HepG2 (cell line): ENCODE measurements around the gene SLC29A3. TPM values are rescaled to one million over a fixed set of nuclear protein-coding genes. Genes with fewer than 3 reads are reported as not detected.

Source experiments
- ATAC-seq: fragments of 200-7000 bp; cut with Tn5 transposase; 3 replicates; pipeline ENCODE4 v1.9.1; 2020; ENCODE audit warnings: mild to moderate bottlenecking, moderate library complexity
- BruUV-seq: library from RNA; stranded (reverse); fragments of 400-500 nt; replicated peaks from 2 replicates; lab custom pipeline; 2021; lab: Mats Ljungman, UMichigan
- CTCF ChIA-PET: fragments of 300-600 bp; formaldehyde crosslinking; extraction: SDS; loops from one replicate; lab custom pipeline; 2021; ENCODE audit warnings: low total read pairs, inconsistent platforms, low intra/inter-chr PET ratio; lab: Yijun Ruan, JAX
- POLR2A ChIA-PET: fragments of 350-600 bp; sonication (Branson Sonifier 250); formaldehyde crosslinking; loops from one replicate; lab custom pipeline; 2020; ENCODE audit warnings: antibody characterized with exemption, inconsistent platforms; lab: Yijun Ruan, JAX
- DNase-seq: peaks from one replicate; pipeline ENCODE4 v3.0.0-alpha.2; 2015; ENCODE audit warnings: low spot score
- FAIRE-seq: peaks from 3 replicates; lab custom pipeline; 2011; peaks lifted over from hg19 to GRCh38; lab: Jason Lieb, UNC
- H2AFZ ChIP-seq: one replicate; pipeline ENCODE4 v1.6.1; 2011; ENCODE audit warnings: low read length, inconsistent platforms
- H3K27ac ChIP-seq: fragments of 300-600 bp; 3 replicates; pipeline ENCODE4 v1.8.0; 2011; ENCODE audit warnings: mixed run types, mild to moderate bottlenecking, mixed read lengths, low read length, inconsistent platforms; ENCODE audit not compliant: insufficient read depth; ENCODE audit errors: extremely low read length
- H3K27me3 ChIP-seq, 2 experiments: fragments of 200-600 bp in 1 of 2; 2 replicates in 1 of 2; 3 replicates in 1 of 2; pipeline versions ENCODE4 v1.6.0 to v1.8.0; 2011; ENCODE audit warnings: low read length in 2 of 2, mild to moderate bottlenecking in 2 of 2, moderate library complexity in 2 of 2, inconsistent platforms in 1 of 2; ENCODE audit not compliant: insufficient read depth in 2 of 2, control insufficient read depth in 1 of 2
- H3K36me3 ChIP-seq, 2 experiments: fragments of 200-600 bp in 1 of 2; replicated peaks in 1 of 2; 2 replicates in 1 of 2; 3 replicates in 1 of 2; pipeline versions ENCODE4 v1.5.1 to v1.8.0; 2011; ENCODE audit warnings: low read length in 2 of 2, inconsistent platforms in 1 of 2; ENCODE audit not compliant: insufficient read depth in 2 of 2, control insufficient read depth in 1 of 2
- H3K4me1 ChIP-seq: 2 replicates; pipeline ENCODE4 v1.5.1; 2012; ENCODE audit warnings: low read length, inconsistent platforms; ENCODE audit not compliant: insufficient read depth
- H3K4me2 ChIP-seq: 2 replicates; pipeline ENCODE4 v1.6.0; 2011; ENCODE audit warnings: low read depth, low read length, inconsistent platforms
- H3K4me3 ChIP-seq, 3 experiments: fragments of 200-600 bp in 1 of 3; sonication (generic), shearing (Covaris generic) in 1 of 3; replicated peaks in 1 of 3; 2 replicates each; pipeline ENCODE4 v1.5.1; 2011 to 2016; ENCODE audit warnings: low read length in 3 of 3, inconsistent platforms in 2 of 3, low read depth in 2 of 3, mild to moderate bottlenecking in 2 of 3, control low read depth in 1 of 3, mixed read lengths in 1 of 3; ENCODE audit not compliant: insufficient read depth in 1 of 3
- H3K79me2 ChIP-seq: one replicate; pipeline ENCODE4 v1.6.1; 2011; ENCODE audit warnings: low read length, inconsistent platforms; ENCODE audit not compliant: insufficient read depth
- H3K9ac ChIP-seq: 2 replicates; pipeline ENCODE4 v1.6.0; 2011; ENCODE audit warnings: mild to moderate bottlenecking, low read depth, low read length, inconsistent platforms; ENCODE audit not compliant: insufficient read depth
- H3K9me3 ChIP-seq: 2 replicates; pipeline ENCODE4 v1.5.1; 2012; ENCODE audit warnings: mild to moderate bottlenecking, low read length
- H4K20me1 ChIP-seq: 2 replicates; pipeline ENCODE4 v1.6.0; 2011; ENCODE audit warnings: inconsistent platforms, mild to moderate bottlenecking, low read length, moderate library complexity; ENCODE audit not compliant: insufficient read depth
- HOXA7 ChIP-seq: sonication (generic); formaldehyde crosslinking; IDR thresholded peaks from 2 replicates; pipeline ENCODE4 v1.8.1; 2022; ENCODE audit warnings: mild to moderate bottlenecking, missing genetic modification reagents, moderate library complexity
- MATR3 ChIP-seq: sonication (generic); formaldehyde crosslinking; IDR thresholded peaks from 2 replicates; pipeline ENCODE4 v1.4.0; 2020; ENCODE audit warnings: missing genetic modification reagents
- SRSF9 ChIP-seq: fragments of 200-400 bp; formaldehyde crosslinking; IDR thresholded peaks from 2 replicates; pipeline ENCODE4 v1.6.1; 2018; ENCODE audit warnings: borderline replicate concordance, mild to moderate bottlenecking, low read depth, low read length; ENCODE audit not compliant: insufficient read depth, poor library complexity, severe bottlenecking
- ZFX ChIP-seq: sonication (generic); formaldehyde crosslinking; IDR thresholded peaks from 2 replicates; pipeline ENCODE4 v1.4.0; 2020; ENCODE audit warnings: mild to moderate bottlenecking, low read depth, missing genetic modification reagents, moderate library complexity
- WGBS: methylation state at CpG from one replicate; pipeline ENCODE4 v1.1.6; 2017; ENCODE audit warnings: low lambda C conversion rate; 5-methylcytosine and 5-hydroxymethylcytosine counted together
- in situ Hi-C: cut with HindIII; loops from 2 replicates; pipeline ENCODE4 v1.10.0; 2017; ENCODE audit warnings: low pct_unique_long_range_greater_than_20kb; ENCODE audit not compliant: extremely low pct_ligation_motif_present
- intact Hi-C: fragments of 100-400 bp; cut with micrococcal nuclease; formaldehyde crosslinking; loops from one replicate; pipeline ENCODE4 v1.10.0; 2022; ENCODE audit not compliant: unreplicated experiment
- polyA plus RNA-seq, 8 experiments: library from polyadenylated mRNA; depleted of rRNA in 3 of 8; stranded (reverse) in 7 of 8; unstranded in 1 of 8; fragments of >200 nt; fragmentation: Illumina TruSeq in 4 of 8; extraction: Trizol in 4 of 8; gene quantifications; 2 replicates each; pipeline versions ENCODE4 v1.2.1 to v1.2.3, GENCODE V29; 2011 to 2016; ENCODE audit warnings: low read depth in 4 of 8, missing spikeins in 1 of 8, mixed read lengths in 1 of 8; ENCODE audit not compliant: insufficient read depth in 1 of 8
- total RNA-seq, 5 experiments: library from RNA; depleted of rRNA; stranded (reverse); fragments of >200 nt; fragmentation: Illumina TruSeq; extraction: Trizol; gene quantifications; 2 replicates each; pipeline ENCODE4 v1.2.3, GENCODE V29; 2016; ENCODE audit warnings: low read depth in 1 of 5
- TF ChIP-seq, protein P1 (sequence below): sonication (generic); formaldehyde crosslinking; IDR thresholded peaks from 2 replicates; pipeline ENCODE4 v1.4.0; 2020; ENCODE audit warnings: mild to moderate bottlenecking, missing genetic modification reagents, borderline replicate concordance

The SLC29A3 gene
- total and polyA plus RNA-seq, 2 of the 13 experiments (the other 11 are each of a cell fraction or from before 2014, with no cell fraction given), result 8.6 to 11.8 TPM

DNA sequence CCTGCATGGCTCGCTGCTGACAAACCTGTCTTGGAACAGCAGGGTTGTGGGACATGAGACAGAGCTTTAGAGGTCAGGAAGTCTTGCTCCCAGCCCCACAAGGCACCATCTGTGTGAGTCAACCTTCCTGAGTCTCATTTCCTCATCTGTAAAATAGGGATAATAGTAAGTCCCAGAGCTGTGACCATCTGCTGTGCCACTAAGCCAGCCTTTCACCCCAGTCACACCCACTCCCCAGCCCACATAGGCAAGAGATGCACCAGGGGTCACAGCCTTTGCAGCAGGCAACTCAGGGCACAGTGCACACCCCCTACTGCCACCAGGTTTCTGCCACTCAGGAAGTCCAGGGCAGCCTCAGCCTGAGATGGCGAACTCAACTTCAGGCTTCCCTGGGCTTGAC lies 48.2 kb downstream of the SLC29A3 start (continued):
- TF ChIP-seq, protein P1, sequence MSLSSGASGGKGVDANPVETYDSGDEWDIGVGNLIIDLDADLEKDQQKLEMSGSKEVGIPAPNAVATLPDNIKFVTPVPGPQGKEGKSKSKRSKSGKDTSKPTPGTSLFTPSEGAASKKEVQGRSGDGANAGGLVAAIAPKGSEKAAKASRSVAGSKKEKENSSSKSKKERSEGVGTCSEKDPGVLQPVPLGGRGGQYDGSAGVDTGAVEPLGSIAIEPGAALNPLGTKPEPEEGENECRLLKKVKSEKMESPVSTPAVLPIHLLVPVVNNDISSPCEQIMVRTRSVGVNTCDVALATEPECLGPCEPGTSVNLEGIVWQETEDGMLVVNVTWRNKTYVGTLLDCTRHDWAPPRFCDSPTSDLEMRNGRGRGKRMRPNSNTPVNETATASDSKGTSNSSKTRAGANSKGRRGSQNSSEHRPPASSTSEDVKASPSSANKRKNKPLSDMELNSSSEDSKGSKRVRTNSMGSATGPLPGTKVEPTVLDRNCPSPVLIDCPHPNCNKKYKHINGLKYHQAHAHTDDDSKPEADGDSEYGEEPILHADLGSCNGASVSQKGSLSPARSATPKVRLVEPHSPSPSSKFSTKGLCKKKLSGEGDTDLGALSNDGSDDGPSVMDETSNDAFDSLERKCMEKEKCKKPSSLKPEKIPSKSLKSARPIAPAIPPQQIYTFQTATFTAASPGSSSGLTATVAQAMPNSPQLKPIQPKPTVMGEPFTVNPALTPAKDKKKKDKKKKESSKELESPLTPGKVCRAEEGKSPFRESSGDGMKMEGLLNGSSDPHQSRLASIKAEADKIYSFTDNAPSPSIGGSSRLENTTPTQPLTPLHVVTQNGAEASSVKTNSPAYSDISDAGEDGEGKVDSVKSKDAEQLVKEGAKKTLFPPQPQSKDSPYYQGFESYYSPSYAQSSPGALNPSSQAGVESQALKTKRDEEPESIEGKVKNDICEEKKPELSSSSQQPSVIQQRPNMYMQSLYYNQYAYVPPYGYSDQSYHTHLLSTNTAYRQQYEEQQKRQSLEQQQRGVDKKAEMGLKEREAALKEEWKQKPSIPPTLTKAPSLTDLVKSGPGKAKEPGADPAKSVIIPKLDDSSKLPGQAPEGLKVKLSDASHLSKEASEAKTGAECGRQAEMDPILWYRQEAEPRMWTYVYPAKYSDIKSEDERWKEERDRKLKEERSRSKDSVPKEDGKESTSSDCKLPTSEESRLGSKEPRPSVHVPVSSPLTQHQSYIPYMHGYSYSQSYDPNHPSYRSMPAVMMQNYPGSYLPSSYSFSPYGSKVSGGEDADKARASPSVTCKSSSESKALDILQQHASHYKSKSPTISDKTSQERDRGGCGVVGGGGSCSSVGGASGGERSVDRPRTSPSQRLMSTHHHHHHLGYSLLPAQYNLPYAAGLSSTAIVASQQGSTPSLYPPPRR (CRISPR knock-in tag), result no peak
- TF ChIP-seq HOXA7 (no peak), SRSF9 (no peak)

DNA sequence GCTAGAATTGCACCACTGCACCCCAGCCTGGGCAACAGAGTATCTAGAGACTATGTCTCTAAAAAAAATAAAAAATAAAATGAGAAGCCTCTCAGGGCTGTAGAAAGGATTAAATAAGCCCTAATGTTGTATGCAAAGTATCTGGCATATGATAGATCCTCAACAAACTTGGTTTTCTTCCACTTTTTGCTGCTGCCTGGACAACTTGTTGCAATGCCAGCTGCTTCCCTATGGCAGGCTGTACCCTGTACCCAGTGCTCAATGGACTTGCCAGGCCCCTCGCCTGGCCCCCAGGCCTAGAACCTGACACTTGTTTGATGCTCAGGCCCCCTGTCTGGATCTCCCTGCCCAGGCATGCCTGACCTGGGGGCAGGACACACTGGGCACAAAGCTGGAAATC lies 49.1 kb downstream of the SLC29A3 start:
- Histone ChIP-seq H3K9ac (no peak overlapping the region), H3K27me3 (peaks cover 0 to 1% of the 10 kb centered on the region in 2 experiments; a peak in 1 of 5 replicates), H3K4me1 (peaks cover 19% of the 10 kb centered on the region), H3K36me3 (no peaks in the 10 kb centered on the region; a peak in 1 of 5 replicates), H3K79me2 (no peaks in the 10 kb centered on the region), H3K27ac (no peak overlapping the region), H3K4me3 (no peak overlapping the region), H3K9me3 (no peaks in the 10 kb centered on the region), H3K4me2 (no peak overlapping the region), H4K20me1 (no peaks in the 10 kb centered on the region), H2AFZ (no peak overlapping the region)
- ChIA-PET POLR2A (interaction anchor here (1.2 kb wide), 1 partner anchor 48 kb away, joined by 3 read pairs; the partner anchor contains the start of gene SLC29A3), CTCF (interaction anchor here (1.2 kb wide), 1 partner anchor 49 kb away, joined by 3 read pairs; the partner anchor contains the start of gene SLC29A3)
- TF ChIP-seq MATR3 (CRISPR knock-in tag) (no peak), ZFX (CRISPR knock-in tag) (no peak)
- in situ Hi-C loops (no loop called here), intact Hi-C loops (no loop called here)
- 83% methylated on average over 1 of the region's 1 CpG for WGBS
- no peak for FAIRE-seq
- ATAC-seq, result no peak
- BruUV-seq, result no TSS peak
- no peak for DNase-seq
